Neuronal stem cell (in vitro differentiated cells): Measurements from ENCODE around the gene SRXN1.

ENCODE experiments used
- DNase-seq: peaks from one replicate; pipeline ENCODE4 v3.0.0-alpha.2; 2013; ENCODE audit warnings: low spot score
- H2AFZ ChIP-seq: one replicate; pipeline ENCODE4 v1.6.1; 2013; ENCODE audit warnings: mild to moderate bottlenecking, low read length, inconsistent platforms
- H2AK5ac ChIP-seq: 2 replicates; pipeline ENCODE4 v1.6.1; 2013; ENCODE audit warnings: low read depth, mild to moderate bottlenecking, inconsistent platforms, low read length, moderate library complexity, mixed read lengths
- H2BK120ac ChIP-seq: 2 replicates; pipeline ENCODE4 v1.6.1; 2013; ENCODE audit warnings: low read depth, mild to moderate bottlenecking, inconsistent platforms, low read length, moderate library complexity, mixed read lengths
- H2BK12ac ChIP-seq: one replicate; pipeline ENCODE4 v1.6.1; 2013; ENCODE audit warnings: low read length, inconsistent platforms
- H2BK15ac ChIP-seq: 2 replicates; pipeline ENCODE4 v1.6.1; 2013; ENCODE audit warnings: mild to moderate bottlenecking, low read length, inconsistent platforms, mixed read lengths
- H2BK5ac ChIP-seq: one replicate; pipeline ENCODE4 v1.6.1; 2013; ENCODE audit warnings: inconsistent platforms, mild to moderate bottlenecking, low read length, moderate library complexity
- H3K14ac ChIP-seq: one replicate; pipeline ENCODE4 v1.6.1; 2013; ENCODE audit warnings: low read length, inconsistent platforms
- H3K18ac ChIP-seq: 2 replicates; pipeline ENCODE4 v1.6.1; 2013; ENCODE audit warnings: low read length, inconsistent platforms
- H3K23ac ChIP-seq: 2 replicates; pipeline ENCODE4 v1.6.1; 2013; ENCODE audit warnings: low read depth, mild to moderate bottlenecking, mixed read lengths, low read length, inconsistent platforms; ENCODE audit not compliant: poor library complexity
- H3K27ac ChIP-seq: replicated peaks from 3 replicates; pipeline ENCODE4 v1.5.1; 2013; ENCODE audit warnings: low read length, inconsistent platforms
- H3K27me3 ChIP-seq, 3 experiments: 2 replicates each; pipeline ENCODE4 v1.6.1; 2013; ENCODE audit warnings: low read length in 3 of 3, mild to moderate bottlenecking in 2 of 3, inconsistent platforms in 1 of 3, low read depth in 1 of 3, mixed read lengths in 1 of 3, moderate library complexity in 1 of 3; ENCODE audit not compliant: control insufficient read depth in 3 of 3, insufficient read depth in 3 of 3
- H3K36me3 ChIP-seq, 2 donors: replicated peaks in 1 of 2; 2 replicates each; pipeline ENCODE4 v1.6.1; 2013; ENCODE audit warnings: low read length in 2 of 2; ENCODE audit not compliant: control insufficient read depth in 2 of 2, insufficient read depth in 2 of 2
- H3K4ac ChIP-seq: 2 replicates; pipeline ENCODE4 v1.6.1; 2013; ENCODE audit warnings: inconsistent platforms, mild to moderate bottlenecking, low read length, moderate library complexity
- H3K4me1 ChIP-seq, 2 donors: 1 replicate in 1 of 2; 2 replicates in 1 of 2; pipeline ENCODE4 v1.6.1; 2013; ENCODE audit warnings: low read length in 2 of 2, low read depth in 1 of 2; ENCODE audit not compliant: control insufficient read depth in 2 of 2, insufficient read depth in 1 of 2
- H3K4me2 ChIP-seq: one replicate; pipeline ENCODE4 v1.6.1; 2013; ENCODE audit warnings: mild to moderate bottlenecking, low read length, inconsistent platforms; ENCODE audit not compliant: insufficient read depth, poor library complexity, severe bottlenecking
- H3K4me3 ChIP-seq, 2 donors: 2 replicates each; pipeline ENCODE4 v1.5.1; 2013; ENCODE audit warnings: low read length in 2 of 2, mild to moderate bottlenecking in 2 of 2, inconsistent platforms in 1 of 2, moderate library complexity in 1 of 2
- H3K79me1 ChIP-seq: one replicate; pipeline ENCODE4 v1.6.1; 2013; ENCODE audit warnings: low read depth, mild to moderate bottlenecking, inconsistent platforms, low read length, moderate library complexity
- H3K9ac ChIP-seq: one replicate; pipeline ENCODE4 v1.6.1; 2013; ENCODE audit warnings: mild to moderate bottlenecking, low read depth, low read length, inconsistent platforms; ENCODE audit not compliant: poor library complexity
- H3K9me3 ChIP-seq, 2 donors: replicated peaks in 1 of 2; 2 replicates each; pipeline versions ENCODE3 to v1.6.1; 2013; ENCODE audit warnings: low read length in 2 of 2, mild to moderate bottlenecking in 2 of 2, inconsistent platforms in 1 of 2, low read depth in 1 of 2, mixed read lengths in 1 of 2, moderate library complexity in 1 of 2; ENCODE audit not compliant: control insufficient read depth in 2 of 2, insufficient read depth in 1 of 2
- H4K8ac ChIP-seq: one replicate; pipeline ENCODE4 v1.6.1; 2013; ENCODE audit warnings: low read depth, mild to moderate bottlenecking, inconsistent platforms, low read length, moderate library complexity
- H4K91ac ChIP-seq: one replicate; pipeline ENCODE4 v1.6.1; 2013; ENCODE audit warnings: low read length, low read depth, mild to moderate bottlenecking, inconsistent platforms; ENCODE audit not compliant: poor library complexity
- WGBS, 2 donors: extraction: QIAGEN DNeasy Blood & Tissue Kit; methylation state at CpG; one replicate each; pipeline ENCODE4 v1.1.7; 2013; ENCODE audit warnings: missing lambda C conversion rate in 2 of 2, mixed read lengths in 1 of 2; ENCODE audit not compliant: insufficient read length in 2 of 2, insufficient replicate concordance in 1 of 2; ENCODE audit errors: extremely low coverage in 2 of 2; 5-methylcytosine and 5-hydroxymethylcytosine counted together

SRXN1 gene

DNA sequence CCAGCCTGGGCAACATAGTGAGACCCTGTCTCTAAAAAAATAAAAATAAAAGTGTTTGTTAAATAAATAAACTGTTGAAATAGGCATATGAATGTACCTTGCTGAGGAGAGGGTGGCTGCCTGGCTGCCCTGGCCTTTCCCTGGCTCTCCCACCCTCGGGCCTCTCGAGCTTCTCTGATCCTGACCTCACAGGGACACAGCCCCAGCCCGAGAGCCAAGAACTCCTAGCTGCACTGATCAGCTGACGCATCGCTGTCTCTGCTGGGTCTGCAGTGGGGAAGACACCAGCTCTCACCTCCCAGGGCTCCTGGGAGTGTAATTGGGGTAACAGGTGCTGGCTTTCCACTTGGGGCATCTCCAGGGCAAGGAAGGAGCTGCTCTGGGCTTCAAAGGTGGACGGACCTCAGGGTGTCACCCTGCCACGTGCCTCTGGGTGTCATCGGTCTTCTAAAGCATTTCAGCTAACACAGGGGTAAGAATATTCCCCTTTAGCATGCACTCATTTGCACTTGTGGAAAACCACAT is 49.8 kb downstream of the SRXN1 start:
- no CpG with 5 or more reads among the region's 8 CpGs for WGBS, 2 donors

DNA sequence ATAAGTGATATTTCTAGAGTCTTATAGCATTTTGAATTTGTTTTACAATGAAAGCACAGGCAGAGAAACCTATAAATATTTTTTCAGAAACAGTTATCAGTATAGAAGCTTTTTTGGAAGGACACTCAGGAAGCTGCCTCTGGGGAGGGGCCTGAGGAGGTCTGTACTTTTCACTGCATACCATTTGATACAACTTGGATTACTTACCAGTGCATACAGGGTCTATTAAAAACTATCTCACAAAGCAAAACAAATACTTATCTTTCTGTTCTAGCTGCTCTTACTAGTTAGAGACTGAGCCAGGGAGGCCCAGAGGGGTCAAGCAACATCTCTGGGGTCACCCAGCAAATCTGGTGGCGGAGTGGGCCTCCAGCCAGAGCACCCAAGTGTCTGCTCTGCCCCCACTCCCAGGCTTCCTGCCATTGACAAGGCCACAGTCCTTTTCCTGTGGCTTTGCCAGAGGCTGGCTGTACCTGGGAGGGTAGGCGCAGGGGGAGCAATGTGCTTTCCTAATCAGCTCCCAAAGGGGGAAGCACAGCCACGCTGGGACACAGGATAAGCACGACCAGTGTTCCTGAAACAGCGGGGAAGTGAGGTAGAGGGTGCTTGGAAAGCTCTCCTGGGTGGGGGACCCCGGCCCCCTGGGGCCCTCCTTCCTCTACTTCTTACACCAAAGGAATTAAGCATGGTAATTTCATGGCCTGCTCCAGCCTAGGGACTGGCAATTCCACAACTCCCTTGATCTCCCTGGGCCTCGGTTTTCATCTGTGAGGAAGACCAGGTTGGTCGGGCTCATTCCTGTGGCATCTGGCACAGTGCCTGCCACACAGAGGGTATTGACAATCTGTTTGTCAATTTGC is 50.7 kb downstream of the SRXN1 start:
- no peak overlapping the region for H3K4me2 ChIP-seq
- H3K79me1 ChIP-seq, result no peaks in the 10 kb centered on the region
- no peak overlapping the region for H4K8ac ChIP-seq
- H2AFZ ChIP-seq, result no peak overlapping the region
- H3K27me3 ChIP-seq, result peaks cover 0 to 41% (median 2%) of the 10 kb centered on the region in 3 experiments
- H2BK12ac ChIP-seq, result no peak overlapping the region
- no peak overlapping the region for H3K4ac ChIP-seq
- WGBS, 2 donors, result no CpG with 5 or more reads among the region's 8 CpGs
- H3K27ac ChIP-seq, result no peak overlapping the region
- no peak overlapping the region for H4K91ac ChIP-seq
- no peaks in the 10 kb centered on the region for H3K9me3 ChIP-seq
- no peak overlapping the region for H3K18ac ChIP-seq
- H2AK5ac ChIP-seq, result no peak overlapping the region
- no peak overlapping the region for H3K4me3 ChIP-seq
- no peak overlapping the region for H3K9ac ChIP-seq
- DNase-seq, result no peak
- H3K36me3 ChIP-seq, result no peaks in the 10 kb centered on the region
- H3K23ac ChIP-seq, result no peak overlapping the region
- no peak overlapping the region for H2BK15ac ChIP-seq
- H2BK5ac ChIP-seq, result no peak overlapping the region
- peaks cover 4 to 6% of the 10 kb centered on the region in 2 donors for H3K4me1 ChIP-seq
- H3K14ac ChIP-seq, result no peak overlapping the region
- H2BK120ac ChIP-seq, result no peak overlapping the region

More for the DNA sequence above, 49.8 kb downstream of the SRXN1 start:
- no peaks in the 10 kb centered on the region for H3K9me3 ChIP-seq
- no peak overlapping the region for H2BK120ac ChIP-seq
- no peaks in the 10 kb centered on the region for H3K36me3 ChIP-seq
- no peak overlapping the region for H2BK15ac ChIP-seq
- H3K4ac ChIP-seq, result no peak overlapping the region
- H3K14ac ChIP-seq, result peak overlapping the region; percentile 63
- H2AFZ ChIP-seq, result no peak overlapping the region
- H3K18ac ChIP-seq, result no peak overlapping the region
- H2AK5ac ChIP-seq, result no peak overlapping the region
- no peak overlapping the region for H3K4me2 ChIP-seq
- H3K4me1 ChIP-seq, result peaks cover 6% of the 10 kb centered on the region in 2 donors
- no peak overlapping the region for H2BK5ac ChIP-seq
- DNase-seq, result no peak
- H3K79me1 ChIP-seq, result no peaks in the 10 kb centered on the region
- H3K23ac ChIP-seq, result no peak overlapping the region
- no peak overlapping the region for H3K27ac ChIP-seq
- H2BK12ac ChIP-seq, result no peak overlapping the region
- H3K4me3 ChIP-seq, result no peak overlapping the region
- H3K27me3 ChIP-seq, result peaks cover 0 to 49% (median 2%) of the 10 kb centered on the region in 3 experiments
- no peak overlapping the region for H3K9ac ChIP-seq
- H4K91ac ChIP-seq, result no peak overlapping the region
- H4K8ac ChIP-seq, result no peak overlapping the region

DNA sequence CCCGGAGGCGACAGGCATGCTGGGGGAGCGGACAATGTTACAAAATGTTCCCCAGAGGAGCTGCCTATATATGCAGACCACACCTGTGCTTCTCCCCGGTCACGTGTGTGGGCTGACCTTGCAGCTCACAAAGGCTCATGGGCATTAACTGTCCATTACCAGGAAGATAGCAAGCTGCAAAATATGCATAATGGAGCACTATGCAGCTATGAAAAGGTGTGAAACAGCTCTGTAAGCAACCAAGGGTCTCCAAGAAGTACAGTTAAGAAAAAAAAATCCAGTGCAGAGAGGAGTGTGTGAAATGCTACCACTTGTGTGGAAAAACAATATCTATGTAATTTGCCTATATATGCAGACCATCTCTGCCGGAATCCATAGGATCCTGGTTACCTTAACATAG is 52.3 kb downstream of the SRXN1 start:
- H3K18ac ChIP-seq, result no peak overlapping the region
- no peak overlapping the region for H3K4ac ChIP-seq
- no peak overlapping the region for H3K4me2 ChIP-seq
- H2AFZ ChIP-seq, result no peak overlapping the region
- H2BK5ac ChIP-seq, result no peak overlapping the region
- H2BK120ac ChIP-seq, result no peak overlapping the region
- H3K9ac ChIP-seq, result no peak overlapping the region
- no peak overlapping the region for H2AK5ac ChIP-seq
- no peak overlapping the region for H3K4me3 ChIP-seq
- no peak overlapping the region for H2BK12ac ChIP-seq
- WGBS, 2 donors, result no CpG with 5 or more reads among the region's 6 CpGs
- no peaks in the 10 kb centered on the region for H3K79me1 ChIP-seq
- no peak overlapping the region for H3K14ac ChIP-seq
- peaks cover 4 to 6% of the 10 kb centered on the region in 2 donors for H3K4me1 ChIP-seq
- DNase-seq, result no peak
- H2BK15ac ChIP-seq, result no peak overlapping the region
- H4K91ac ChIP-seq, result no peak overlapping the region
- no peaks in the 10 kb centered on the region for H3K36me3 ChIP-seq
- peaks cover 0 to 27% (median 2%) of the 10 kb centered on the region in 3 experiments for H3K27me3 ChIP-seq
- H3K27ac ChIP-seq, result no peak overlapping the region
- H4K8ac ChIP-seq, result no peak overlapping the region
- no peaks in the 10 kb centered on the region for H3K9me3 ChIP-seq
- no peak overlapping the region for H3K23ac ChIP-seq

DNA sequence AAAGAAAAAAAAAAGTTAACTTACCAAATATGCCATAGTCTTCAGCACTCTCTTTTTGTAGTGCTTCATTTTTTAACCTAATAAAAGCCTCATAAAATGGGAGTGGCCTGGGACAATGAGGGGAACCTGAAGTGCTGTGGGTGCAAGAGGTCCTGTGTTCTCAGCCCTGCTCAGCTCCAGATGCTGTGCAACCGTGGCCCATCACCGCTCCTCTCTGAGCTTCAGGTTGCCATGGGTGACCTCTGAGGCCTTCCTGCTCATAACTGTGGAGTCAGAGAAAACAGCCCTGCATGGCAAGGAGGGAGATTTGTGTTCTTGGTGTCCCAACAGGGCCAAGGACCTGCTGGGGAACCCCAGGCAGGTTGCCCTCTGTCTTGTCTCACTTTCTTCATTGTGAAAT is 52.9 kb downstream of the SRXN1 start:
- Histone ChIP-seq H4K91ac (no peak overlapping the region), H2BK120ac (no peak overlapping the region), H3K4ac (no peak overlapping the region), H3K23ac (no peak overlapping the region), H2AK5ac (no peak overlapping the region), H3K27ac (no peak overlapping the region), H3K27me3 (peaks cover 0 to 22% (median 2%) of the 10 kb centered on the region in 3 experiments), H3K4me2 (no peak overlapping the region), H2BK15ac (no peak overlapping the region), H2BK5ac (no peak overlapping the region), H3K4me1 (peaks cover 1 to 6% of the 10 kb centered on the region in 2 donors), H2AFZ (no peak overlapping the region), H4K8ac (no peak overlapping the region), H2BK12ac (no peak overlapping the region), H3K79me1 (no peaks in the 10 kb centered on the region), H3K18ac (no peak overlapping the region), H3K4me3 (no peak overlapping the region), H3K36me3 (no peaks in the 10 kb centered on the region), H3K9ac (no peak overlapping the region), H3K9me3 (no peaks in the 10 kb centered on the region), H3K14ac (no peak overlapping the region)
- WGBS, 2 donors, result no CpG with 5 or more reads among the region's 2 CpGs
- DNase-seq, result no peak
